GM18519 (cell line): ENCODE results near the gene JAK1.
"Not testable (repeated sequence)": the region's sequence is repeated elsewhere in the genome, so short reads cannot be mapped to it uniquely, and the experiment has no call there.

ENCODE experiments used
- ATAC-seq: cut with Tn5 transposase; IDR thresholded peaks from one replicate; pipeline ENCODE4 v1.9.1; 2021; ENCODE audit warnings: mild to moderate bottlenecking, moderate library complexity; ENCODE audit not compliant: unreplicated experiment, low FRiP score

The JAK1 gene

GRCh38 chr1:64953241-64953640, 13.1 kb downstream of the JAK1 start:
- ATAC-seq: no peak

- ATAC-seq: no peak
Observed at GRCh38 chr1:64950284-64950809, 16.0 kb downstream of the JAK1 start.

GRCh38 chr1:64948905-64949833, 17.2 kb downstream of the JAK1 start:
- ATAC-seq: no peak

- no peak for ATAC-seq
Observed at GRCh38 chr1:64948216-64948615, 18.1 kb downstream of the JAK1 start.

GRCh38 chr1:64946916-64947315, 19.4 kb downstream of the JAK1 start:
- ATAC-seq: no peak

GRCh38 chr1:64944913-64945312, 21.4 kb downstream of the JAK1 start:
- no peak for ATAC-seq

GRCh38 chr1:64942675-64943074, 23.7 kb downstream of the JAK1 start:
- ATAC-seq: no peak

- ATAC-seq: no peak
Observed at GRCh38 chr1:64942118-64942517, 24.2 kb downstream of the JAK1 start.

- no peak for ATAC-seq
Observed at GRCh38 chr1:64941461-64942117, 24.8 kb downstream of the JAK1 start.

GRCh38 chr1:64940025-64940424, 26.3 kb downstream of the JAK1 start:
- ATAC-seq: no peak

GRCh38 chr1:64938991-64939390, 27.4 kb downstream of the JAK1 start:
- ATAC-seq: no peak

GRCh38 chr1:64936956-64937355, 29.4 kb downstream of the JAK1 start:
- ATAC-seq: no peak

- no peak for ATAC-seq
Observed at GRCh38 chr1:64935551-64936155, 30.7 kb downstream of the JAK1 start.

GRCh38 chr1:64934878-64935275, 31.5 kb downstream of the JAK1 start:
- no peak for ATAC-seq

- no peak for ATAC-seq
Observed at GRCh38 chr1:64934115-64934877, 32.1 kb downstream of the JAK1 start.

- ATAC-seq: no peak
Observed at GRCh38 chr1:64933296-64934070, 32.9 kb downstream of the JAK1 start.

GRCh38 chr1:64932962-64933295, 33.4 kb downstream of the JAK1 start:
- ATAC-seq: no peak

GRCh38 chr1:64930640-64931039, 35.7 kb downstream of the JAK1 start:
- not testable (repeated sequence) for ATAC-seq

- ATAC-seq: no peak
Observed at GRCh38 chr1:64929221-64929620, 37.1 kb downstream of the JAK1 start.

GRCh38 chr1:64928325-64928724, 38.0 kb downstream of the JAK1 start:
- no peak for ATAC-seq
